Measurements from ENCODE around the gene SUDS3. TPM values are rescaled to one million over a fixed set of nuclear protein-coding genes. Genes with fewer than 3 reads are reported as not detected.

Gene SUDS3
- total RNA-seq, 1 experiment from 2014 or later = 50.5 TPM

DNA sequence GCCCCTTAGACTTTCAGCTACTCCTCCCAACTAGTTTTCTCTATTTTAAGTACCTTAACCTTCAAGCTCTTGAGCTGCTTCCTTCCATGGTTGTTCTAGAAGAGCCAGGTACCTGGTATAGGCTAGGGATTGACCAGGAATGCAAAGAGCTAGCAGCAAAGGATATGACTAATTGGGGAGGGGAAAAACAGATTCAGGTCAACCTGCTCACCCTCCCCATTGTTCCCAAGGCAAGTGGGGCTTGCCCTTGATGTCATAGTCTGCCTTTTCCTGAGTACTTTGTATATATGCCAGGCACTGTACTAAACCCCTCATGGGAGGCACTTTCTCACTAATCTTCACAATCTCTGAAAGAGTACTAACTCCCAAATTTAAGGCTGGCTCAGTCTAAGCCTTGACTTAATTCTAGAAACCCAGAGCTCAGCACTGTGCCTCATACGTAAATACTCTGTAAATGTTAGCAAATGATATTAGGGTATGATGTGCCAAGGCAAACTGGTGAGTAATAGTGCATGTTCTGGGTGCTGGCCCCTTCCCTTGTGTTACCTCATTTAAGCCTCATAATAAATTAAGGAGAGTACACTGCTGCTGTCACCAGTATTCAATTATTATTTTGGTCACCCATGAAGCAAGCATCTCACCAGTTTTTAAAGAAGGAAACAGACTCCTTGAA lies 42.2 kb downstream of the SUDS3 start:
- H3K27ac ChIP-seq (ENCODE audit: insufficient read length, low read depth, low read length) = no peak overlapping the region
- H3K4ac ChIP-seq (ENCODE audit: low read depth, low read length) = no peak overlapping the region
- no peaks in the 10 kb centered on the region for H3K4me1 ChIP-seq (ENCODE audit: insufficient read depth, low read length)
- H4K5ac ChIP-seq (ENCODE audit: insufficient read length, low read depth, low read length) = no peak overlapping the region
- no peak overlapping the region for H3K9ac ChIP-seq (ENCODE audit: extremely low read depth, insufficient read length, low read length)
- H3K23me2 ChIP-seq (ENCODE audit: insufficient read length, low read depth, low read length, poor library complexity, severe bottlenecking) = no peaks in the 10 kb centered on the region
- no peaks in the 10 kb centered on the region for H3K79me2 ChIP-seq (ENCODE audit: insufficient read depth, low read length)
- no peak overlapping the region for H2AFZ ChIP-seq (ENCODE audit: low read length)
- H3K18ac ChIP-seq (ENCODE audit: insufficient read length, low read depth, low read length) = no peak overlapping the region
- H3K23ac ChIP-seq (ENCODE audit: insufficient read length, low read depth, low read length) = no peak overlapping the region
- H3T11ph ChIP-seq (ENCODE audit: low read length) = no peak overlapping the region
- no peaks in the 10 kb centered on the region for H3K27me3 ChIP-seq (ENCODE audit: insufficient read depth, low read length)
- no peak overlapping the region for H2BK12ac ChIP-seq (ENCODE audit: insufficient read length, low read depth, low read length)
- Mint-ChIP-seq H3K4me3 (no peak overlapping the region), H3K9me3 (no peaks in the 10 kb centered on the region), H3K27me3 (ENCODE audit: low read depth) (no peaks in the 10 kb centered on the region), H3K4me1 (peaks cover 0 to 2% of the 10 kb centered on the region in 2 experiments; a peak in 2 of 4 replicates), H3K27ac (no peak overlapping the region), H3K36me3 (ENCODE audit: insufficient read depth in 1 of 3, low read depth in 3 of 3) (peaks cover 34 to 48% (median 46%) of the 10 kb centered on the region in 3 experiments; a peak in 6 of 7 replicates)
- no peak overlapping the region for H2BK20ac ChIP-seq (ENCODE audit: low read depth, low read length, poor library complexity, severe bottlenecking)
- no peak overlapping the region for H2BK5ac ChIP-seq (ENCODE audit: insufficient read length, low read length)
- H4K91ac ChIP-seq (ENCODE audit: insufficient read length, low read depth, low read length) = no peak overlapping the region
- H4K8ac ChIP-seq (replicated peaks; ENCODE audit: insufficient read length, low read depth, low read length) = no peak overlapping the region
- TF ChIP-seq, protein P1, sequence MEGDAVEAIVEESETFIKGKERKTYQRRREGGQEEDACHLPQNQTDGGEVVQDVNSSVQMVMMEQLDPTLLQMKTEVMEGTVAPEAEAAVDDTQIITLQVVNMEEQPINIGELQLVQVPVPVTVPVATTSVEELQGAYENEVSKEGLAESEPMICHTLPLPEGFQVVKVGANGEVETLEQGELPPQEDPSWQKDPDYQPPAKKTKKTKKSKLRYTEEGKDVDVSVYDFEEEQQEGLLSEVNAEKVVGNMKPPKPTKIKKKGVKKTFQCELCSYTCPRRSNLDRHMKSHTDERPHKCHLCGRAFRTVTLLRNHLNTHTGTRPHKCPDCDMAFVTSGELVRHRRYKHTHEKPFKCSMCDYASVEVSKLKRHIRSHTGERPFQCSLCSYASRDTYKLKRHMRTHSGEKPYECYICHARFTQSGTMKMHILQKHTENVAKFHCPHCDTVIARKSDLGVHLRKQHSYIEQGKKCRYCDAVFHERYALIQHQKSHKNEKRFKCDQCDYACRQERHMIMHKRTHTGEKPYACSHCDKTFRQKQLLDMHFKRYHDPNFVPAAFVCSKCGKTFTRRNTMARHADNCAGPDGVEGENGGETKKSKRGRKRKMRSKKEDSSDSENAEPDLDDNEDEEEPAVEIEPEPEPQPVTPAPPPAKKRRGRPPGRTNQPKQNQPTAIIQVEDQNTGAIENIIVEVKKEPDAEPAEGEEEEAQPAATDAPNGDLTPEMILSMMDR (conservative IDR thresholded peaks at IDR 0.05) = no peak
- no peak overlapping the region for H2AK5ac ChIP-seq (ENCODE audit: insufficient read length, low read length)
- H3K4me2 ChIP-seq (ENCODE audit: insufficient read depth, insufficient read length, low read length) = no peak overlapping the region
- H3K56ac ChIP-seq (ENCODE audit: insufficient read length, low read depth, low read length) = no peak overlapping the region
- no peak overlapping the region for H2BK120ac ChIP-seq (ENCODE audit: low read depth, low read length, poor library complexity, severe bottlenecking)
- no peak overlapping the region for H3K14ac ChIP-seq (ENCODE audit: insufficient read depth, low read length)
- no peak overlapping the region for H2BK15ac ChIP-seq (ENCODE audit: low read depth, low read length)
- H3K9me3 ChIP-seq (ENCODE audit: control insufficient read depth, low read depth, low read length) = no peaks in the 10 kb centered on the region
- no peaks in the 10 kb centered on the region for H3K79me1 ChIP-seq (ENCODE audit: insufficient read depth, low read depth, low read length, poor library complexity, severe bottlenecking)
- no CpG with 5 or more reads among the region's 1 CpG for WGBS (ENCODE audit: extremely low coverage, insufficient read length, low lambda C conversion rate)
- no peak for DNase-seq
- H4K20me1 ChIP-seq (ENCODE audit: control insufficient read depth, insufficient read depth, insufficient read length) = no peaks in the 10 kb centered on the region
